Common myeloid progenitor, CD34-positive (primary cell): Measurements from ENCODE around the gene TRIM24.

Experiments used
- CTCF ChIA-PET: fragments of 350-600 bp; sonication (Branson Sonifier 250); formaldehyde crosslinking; loops from one replicate; lab custom pipeline; 2021; ENCODE audit warnings: antibody characterized with exemption; lab: Charles Lee
- POLR2A ChIA-PET: fragments of 350-600 bp; sonication (Branson Sonifier 250); formaldehyde crosslinking; loops from one replicate; lab custom pipeline; 2021; ENCODE audit warnings: antibody characterized with exemption; lab: Charles Lee
- DNase-seq, 3 donors: peaks; one replicate each; pipeline versions ENCODE4 v3.0.0 to v3.0.0-alpha.2; 2013
- H3K27ac ChIP-seq, 2 experiments: 1 replicate in 1 of 2; 2 replicates in 1 of 2; pipeline ENCODE4 v1.7.0; 2013; ENCODE audit warnings: inconsistent platforms in 2 of 2, low read length in 2 of 2, mild to moderate bottlenecking in 2 of 2, low read depth in 1 of 2, moderate library complexity in 1 of 2; ENCODE audit not compliant: severe bottlenecking in 2 of 2, insufficient read depth in 1 of 2, poor library complexity in 1 of 2
- H3K27me3 ChIP-seq, 5 experiments: replicated peaks in 2 of 5; 1 replicate in 3 of 5; 2 replicates in 2 of 5; pipeline versions ENCODE4 v1.6.1 to v1.7.0; 2013; ENCODE audit warnings: low read length in 4 of 5, mild to moderate bottlenecking in 2 of 5, moderate library complexity in 2 of 5, inconsistent platforms in 1 of 5; ENCODE audit not compliant: insufficient read depth in 5 of 5, control insufficient read depth in 4 of 5
- H3K36me3 ChIP-seq, 4 experiments: 1 replicate in 2 of 4; 2 replicates in 2 of 4; pipeline versions ENCODE4 v1.6.1 to v1.7.0; 2013; ENCODE audit warnings: low read length in 3 of 4, control low read depth in 1 of 4, mild to moderate bottlenecking in 1 of 4; ENCODE audit not compliant: control insufficient read depth in 4 of 4, insufficient read depth in 4 of 4
- H3K4me1 ChIP-seq, 4 experiments: 1 replicate in 3 of 4; 2 replicates in 1 of 4; pipeline versions ENCODE4 v1.6.1 to v1.7.1; 2013; ENCODE audit warnings: low read length in 3 of 4, mild to moderate bottlenecking in 3 of 4, control low read depth in 1 of 4, inconsistent platforms in 1 of 4, moderate library complexity in 1 of 4; ENCODE audit not compliant: control insufficient read depth in 4 of 4, insufficient read depth in 4 of 4; ENCODE audit errors: control extremely low read depth in 1 of 4
- H3K4me3 ChIP-seq, 7 experiments: 1 replicate in 4 of 7; 2 replicates in 3 of 7; pipeline versions ENCODE4 v1.5.1 to v1.7.0; 2013; ENCODE audit warnings: mild to moderate bottlenecking in 7 of 7, low read length in 6 of 7, moderate library complexity in 6 of 7, inconsistent platforms in 2 of 7, low read depth in 2 of 7, control low read depth in 1 of 7; ENCODE audit not compliant: insufficient read depth in 4 of 7, control insufficient read depth in 1 of 7; ENCODE audit errors: extremely low read depth in 1 of 7
- H3K9me3 ChIP-seq, 5 experiments: 1 replicate in 4 of 5; 2 replicates in 1 of 5; pipeline versions ENCODE4 v1.6.1 to v1.7.1; 2013; ENCODE audit warnings: low read length in 4 of 5, mild to moderate bottlenecking in 2 of 5, inconsistent platforms in 1 of 5, low read depth in 1 of 5, moderate library complexity in 1 of 5; ENCODE audit not compliant: control insufficient read depth in 4 of 5, insufficient read depth in 2 of 5; ENCODE audit errors: control extremely low read depth in 1 of 5
- WGBS: methylation state at CpG from one replicate; pipeline ENCODE4 v1.1.5; 2013; ENCODE audit not compliant: insufficient coverage; 5-methylcytosine and 5-hydroxymethylcytosine counted together

Gene TRIM24

DNA sequence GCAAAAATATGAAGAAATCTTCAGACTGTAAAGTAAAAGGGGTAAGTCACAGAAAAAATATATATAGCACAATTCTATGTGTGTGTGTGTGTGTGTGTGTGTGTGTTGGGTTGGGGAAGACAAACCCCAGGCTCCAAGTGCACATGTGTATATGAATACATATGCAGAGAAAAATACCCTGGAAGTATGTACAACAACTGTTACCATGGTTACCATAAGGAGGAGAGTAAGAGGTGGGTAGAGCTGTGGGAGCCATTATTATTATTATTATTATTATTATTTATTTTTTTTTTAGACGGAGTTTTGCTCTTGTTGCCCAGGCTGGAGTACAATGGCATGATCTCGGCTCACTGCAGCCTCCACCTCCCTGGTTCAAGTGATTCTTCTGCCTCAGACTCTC is 23.7 kb upstream of the TRIM24 start:
- Histone ChIP-seq H3K36me3 (no peaks in the 10 kb centered on the region), H3K9me3 (peaks cover 0 to 21% (median 1%) of the 10 kb centered on the region in 5 experiments), H3K27ac (no peak overlapping the region), H3K4me1 (no peaks in the 10 kb centered on the region), H3K27me3 (no peaks in the 10 kb centered on the region), H3K4me3 (no peak overlapping the region)
- 80% methylated on average over 1 of the region's 2 CpGs for WGBS
- CTCF ChIA-PET, result interaction anchor here (0.5 to 0.9 kb wide), 2 partner anchors 37 to 134 kb away, joined by 3 read pairs; no protein-coding TSS in a partner anchor
- POLR2A ChIA-PET, result interaction anchor here (0.6 kb wide), 1 partner anchor 12 kb away, joined by 3 read pairs; no protein-coding TSS in a partner anchor
- DNase-seq, result no peak

DNA sequence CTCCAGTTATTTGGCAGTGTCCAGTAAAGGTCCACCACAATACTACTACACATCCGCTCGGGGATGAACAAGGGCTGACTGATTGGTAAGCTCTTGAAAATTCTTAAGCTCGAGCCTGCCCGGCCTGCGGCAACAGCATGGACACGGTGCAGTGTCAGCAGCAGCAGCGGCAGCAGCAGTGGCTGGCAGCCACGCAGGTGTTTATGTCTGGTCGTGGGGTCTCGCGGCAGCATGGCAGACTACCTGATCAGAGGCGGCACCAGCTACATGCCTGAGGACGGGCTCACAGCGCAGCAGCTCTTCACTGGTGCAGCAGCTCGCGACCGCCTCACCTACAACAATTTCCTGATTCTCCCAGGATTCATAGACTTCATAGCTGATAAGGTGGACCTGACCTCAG is 19.6 kb upstream of the TRIM24 start:
- ChIA-PET CTCF (no interaction called here), POLR2A (no interaction called here)
- no peaks in the 10 kb centered on the region for H3K4me1 ChIP-seq
- no peak overlapping the region for H3K27ac ChIP-seq
- 100% methylated on average over 12 of the region's 17 CpGs for WGBS
- H3K27me3 ChIP-seq, result no peaks in the 10 kb centered on the region
- no peak overlapping the region for H3K4me3 ChIP-seq
- DNase-seq, result no peak
- H3K9me3 ChIP-seq, result peaks cover 0 to 4% (median 3%) of the 10 kb centered on the region in 5 experiments
- no peaks in the 10 kb centered on the region for H3K36me3 ChIP-seq

DNA sequence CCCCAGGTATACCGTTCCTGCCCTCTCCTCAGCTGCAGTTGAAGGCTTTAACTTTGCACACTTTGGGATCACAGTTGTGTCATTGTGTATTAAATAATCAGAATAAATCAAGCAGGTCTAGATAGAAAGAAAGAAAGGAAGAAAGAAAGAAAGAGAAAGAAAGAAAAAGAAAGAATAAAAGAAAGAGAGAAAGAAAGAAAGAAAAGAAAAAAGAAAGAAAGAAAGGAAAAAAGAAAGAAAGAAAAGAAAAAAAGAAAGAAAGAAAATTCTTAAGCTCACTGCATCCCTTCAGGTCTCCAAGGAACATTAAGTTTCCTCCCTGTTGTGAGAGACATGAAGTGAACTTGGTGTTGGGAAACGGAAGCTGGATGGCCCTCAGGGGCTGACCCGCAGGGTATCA is 17.2 kb upstream of the TRIM24 start:
- no peaks in the 10 kb centered on the region for H3K36me3 ChIP-seq
- POLR2A ChIA-PET, result interaction anchor here (0.6 kb wide), 1 partner anchor 54 kb away, joined by 5 read pairs; no protein-coding TSS in a partner anchor
- CTCF ChIA-PET, result no interaction called here
- WGBS, result 100% methylated on average over 1 of the region's 3 CpGs
- H3K9me3 ChIP-seq, result peaks cover 0 to 6% (median 3%) of the 10 kb centered on the region in 5 experiments
- no peak overlapping the region for H3K27ac ChIP-seq
- DNase-seq, result no peak
- H3K27me3 ChIP-seq, result no peaks in the 10 kb centered on the region
- no peaks in the 10 kb centered on the region for H3K4me1 ChIP-seq
- no peak overlapping the region for H3K4me3 ChIP-seq

DNA sequence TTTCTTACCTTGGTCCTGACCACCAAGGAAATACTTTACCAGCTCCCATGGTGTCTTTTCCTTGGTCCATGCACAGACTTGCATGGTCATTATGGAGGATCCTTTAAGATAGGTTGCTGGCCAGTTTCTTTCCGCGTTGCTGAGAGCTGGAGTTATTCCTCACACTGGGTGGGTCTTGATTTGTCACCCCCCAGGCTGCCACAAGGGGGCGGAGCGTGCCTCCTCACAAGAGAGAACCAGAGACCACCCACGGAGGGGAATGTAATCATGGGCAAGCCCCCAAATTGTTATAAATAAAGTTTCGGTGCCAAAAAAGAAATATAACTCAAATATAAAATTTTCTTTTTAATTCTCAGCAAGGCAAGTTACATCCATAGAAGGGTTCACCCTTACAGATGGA is 10.5 kb upstream of the TRIM24 start:
- CTCF ChIA-PET, result no interaction called here

DNA sequence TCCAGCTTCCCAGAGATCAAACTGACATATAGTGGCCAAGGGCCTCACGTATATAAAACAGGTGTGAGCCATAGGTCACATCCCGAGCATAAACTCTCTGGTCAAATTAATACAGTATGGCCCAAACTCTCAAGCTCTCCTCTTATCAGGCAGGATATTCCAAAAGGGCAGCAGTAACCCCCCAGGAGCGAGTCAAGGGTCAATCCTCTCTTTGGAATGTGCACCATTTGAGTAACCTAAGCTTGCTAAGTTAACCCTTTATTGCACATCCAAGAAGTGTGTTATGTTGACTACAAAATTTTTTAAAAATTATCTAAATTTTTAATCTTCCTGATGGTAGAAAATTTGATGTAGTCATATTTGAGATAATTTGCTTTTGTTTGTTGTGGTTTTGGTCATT is 4.5 kb upstream of the TRIM24 start:
- Histone ChIP-seq H3K9me3 (no peaks in the 10 kb centered on the region), H3K27me3 (no peaks in the 10 kb centered on the region), H3K27ac (no peak overlapping the region), H3K4me1 (peaks cover 0 to 1% (median 0%) of the 10 kb centered on the region in 4 experiments), H3K4me3 (no peak overlapping the region), H3K36me3 (no peaks in the 10 kb centered on the region)
- WGBS, result 100% methylated on average over 2 of the region's 3 CpGs
- ChIA-PET CTCF (no interaction called here), POLR2A (interaction anchor here (0.6 kb wide), 1 partner anchor 169 kb away, joined by 3 read pairs; no protein-coding TSS in a partner anchor)
- no peak for DNase-seq

More for the DNA sequence above, 10.5 kb upstream of the TRIM24 start:
- POLR2A ChIA-PET, result no interaction called here
- H3K27me3 ChIP-seq, result no peaks in the 10 kb centered on the region
- H3K9me3 ChIP-seq, result peaks cover 0 to 2% (median 0%) of the 10 kb centered on the region in 5 experiments
- DNase-seq, result peak; percentile 23 to 40 (median 34)
- no peak overlapping the region for H3K4me3 ChIP-seq
- H3K36me3 ChIP-seq, result no peaks in the 10 kb centered on the region
- H3K27ac ChIP-seq, result no peak overlapping the region
- H3K4me1 ChIP-seq, result peaks cover 0 to 2% (median 0%) of the 10 kb centered on the region in 4 experiments
- whole genome bisulfite sequencing, result 100% methylated on average over 5 of the region's 6 CpGs

DNA sequence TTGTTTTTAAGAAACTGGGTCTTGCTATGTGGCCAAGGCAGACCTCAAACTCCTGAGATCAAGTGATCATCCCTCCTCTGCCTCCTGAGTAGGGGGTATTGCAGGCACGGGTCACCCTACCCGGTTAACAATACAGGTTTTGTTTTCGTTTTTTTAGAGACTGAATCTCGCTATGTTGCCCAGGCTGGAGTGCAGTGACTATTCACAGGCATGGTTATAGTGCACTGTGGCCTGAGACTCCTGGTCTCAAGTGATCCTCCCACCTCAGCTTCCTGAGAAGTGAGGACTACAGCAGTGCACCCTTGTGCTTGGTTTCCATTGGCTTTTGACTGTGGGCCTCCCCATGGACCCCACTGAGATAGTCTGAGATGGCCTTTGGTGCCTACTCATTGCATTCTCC is 3.8 kb upstream of the TRIM24 start:
- no peak overlapping the region for H3K27ac ChIP-seq
- peaks cover 0 to 3% (median under 1%) of the 10 kb centered on the region in 4 experiments for H3K4me1 ChIP-seq
- ChIA-PET CTCF (no interaction called here), POLR2A (interaction anchor here (0.6 kb wide), 1 partner anchor 168 kb away, joined by 3 read pairs; no protein-coding TSS in a partner anchor)
- no peak for DNase-seq
- H3K27me3 ChIP-seq, result no peaks in the 10 kb centered on the region
- no peaks in the 10 kb centered on the region for H3K36me3 ChIP-seq
- no peaks in the 10 kb centered on the region for H3K9me3 ChIP-seq
- WGBS, result 100% methylated on average over 3 of the region's 4 CpGs
- H3K4me3 ChIP-seq, result no peak overlapping the region

DNA sequence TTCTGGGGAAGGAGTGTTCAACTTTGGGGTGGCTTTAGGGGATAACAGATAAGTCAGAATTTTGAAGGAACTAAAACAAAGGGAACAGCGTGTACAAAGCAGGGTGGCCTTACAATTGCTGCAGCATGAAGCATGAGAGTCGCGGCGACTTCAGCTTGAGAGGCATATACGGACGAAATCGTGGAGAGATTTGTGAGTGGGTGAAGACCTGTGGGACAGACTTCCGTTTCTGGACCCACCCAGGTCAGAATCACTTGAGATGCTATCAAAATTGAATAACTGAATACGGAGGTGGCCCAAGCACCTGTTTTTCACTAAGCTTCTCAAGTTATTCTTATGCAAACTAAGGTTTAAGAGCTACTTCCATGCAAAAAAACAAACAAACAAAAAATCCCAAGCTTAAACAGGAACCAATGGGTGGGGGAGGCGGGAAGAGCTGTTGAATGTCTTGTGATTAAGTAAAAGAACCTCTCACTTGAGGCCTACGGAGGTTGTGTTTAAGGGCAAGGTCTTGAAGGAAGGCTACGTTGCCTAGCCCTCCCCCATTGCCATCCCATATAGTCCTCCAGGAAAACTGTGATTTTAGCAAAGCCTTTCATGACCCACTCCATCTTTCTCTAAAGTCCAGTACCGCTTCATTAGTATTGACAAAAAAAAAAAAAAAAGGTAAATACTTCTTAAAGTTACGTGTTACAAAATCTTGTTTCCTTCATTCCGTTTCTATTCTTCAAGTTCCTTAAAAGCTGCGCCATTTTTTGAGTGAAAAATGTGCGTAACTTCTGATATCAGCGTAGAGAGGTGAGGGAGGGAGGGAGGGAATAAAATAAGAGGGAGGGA is 1.3 kb upstream of the TRIM24 start:
- no peak overlapping the region for H3K27ac ChIP-seq
- peak overlapping the region in 1 of 7 experiments; percentile 84 for H3K4me3 ChIP-seq
- WGBS, result 97% methylated on average over 13 of the region's 18 CpGs
- POLR2A ChIA-PET, result interaction anchor here (1.0 kb wide), 1 partner anchor 56 kb away, joined by 4 read pairs; no protein-coding TSS in a partner anchor
- no peak for DNase-seq
- peaks cover 3 to 13% (median 4%) of the 10 kb centered on the region in 4 experiments for H3K4me1 ChIP-seq
- peaks cover 0 to 2% (median 0%) of the 10 kb centered on the region in 5 experiments for H3K9me3 ChIP-seq
- H3K27me3 ChIP-seq, result no peaks in the 10 kb centered on the region
- CTCF ChIA-PET, result interaction anchor here (1.2 kb wide), 1 partner anchor 31 kb away, joined by 3 read pairs; no protein-coding TSS in a partner anchor
- H3K36me3 ChIP-seq, result peaks cover 0 to 10% (median 0%) of the 10 kb centered on the region in 4 experiments
